GM12874 (cell line): ENCODE data around the gene CCDC186.

Experiments
- TF ChIP-seq, protein P1 (sequence below): IDR thresholded peaks from 2 replicates; pipeline ENCODE4 v1.5.1; 2011; ENCODE audit warnings: low read depth, mild to moderate bottlenecking, control low read depth, low read length, moderate library complexity; ENCODE audit not compliant: insufficient read depth

The CCDC186 gene

DNA sequence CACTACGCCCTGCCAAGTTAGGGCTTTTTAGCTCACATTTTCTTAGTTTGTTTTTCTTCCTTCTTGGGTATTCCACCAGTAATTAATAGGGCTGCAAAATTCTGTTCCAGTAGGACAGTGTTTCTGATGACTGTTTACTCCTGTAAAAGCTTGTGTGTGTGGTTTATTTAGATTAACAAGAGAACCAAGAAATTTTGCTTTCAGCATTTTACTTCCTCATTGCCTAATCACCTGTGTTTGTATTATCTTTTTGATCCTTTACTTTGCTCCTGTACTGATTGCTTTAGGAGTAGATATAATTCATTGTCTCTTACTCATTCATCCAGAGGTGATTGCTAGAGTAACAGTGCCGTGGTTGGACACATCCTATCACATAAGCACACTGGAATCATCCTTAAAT, 32.9 kb upstream of the CCDC186 start:
- TF ChIP-seq, protein P1, sequence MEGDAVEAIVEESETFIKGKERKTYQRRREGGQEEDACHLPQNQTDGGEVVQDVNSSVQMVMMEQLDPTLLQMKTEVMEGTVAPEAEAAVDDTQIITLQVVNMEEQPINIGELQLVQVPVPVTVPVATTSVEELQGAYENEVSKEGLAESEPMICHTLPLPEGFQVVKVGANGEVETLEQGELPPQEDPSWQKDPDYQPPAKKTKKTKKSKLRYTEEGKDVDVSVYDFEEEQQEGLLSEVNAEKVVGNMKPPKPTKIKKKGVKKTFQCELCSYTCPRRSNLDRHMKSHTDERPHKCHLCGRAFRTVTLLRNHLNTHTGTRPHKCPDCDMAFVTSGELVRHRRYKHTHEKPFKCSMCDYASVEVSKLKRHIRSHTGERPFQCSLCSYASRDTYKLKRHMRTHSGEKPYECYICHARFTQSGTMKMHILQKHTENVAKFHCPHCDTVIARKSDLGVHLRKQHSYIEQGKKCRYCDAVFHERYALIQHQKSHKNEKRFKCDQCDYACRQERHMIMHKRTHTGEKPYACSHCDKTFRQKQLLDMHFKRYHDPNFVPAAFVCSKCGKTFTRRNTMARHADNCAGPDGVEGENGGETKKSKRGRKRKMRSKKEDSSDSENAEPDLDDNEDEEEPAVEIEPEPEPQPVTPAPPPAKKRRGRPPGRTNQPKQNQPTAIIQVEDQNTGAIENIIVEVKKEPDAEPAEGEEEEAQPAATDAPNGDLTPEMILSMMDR: no peak

DNA sequence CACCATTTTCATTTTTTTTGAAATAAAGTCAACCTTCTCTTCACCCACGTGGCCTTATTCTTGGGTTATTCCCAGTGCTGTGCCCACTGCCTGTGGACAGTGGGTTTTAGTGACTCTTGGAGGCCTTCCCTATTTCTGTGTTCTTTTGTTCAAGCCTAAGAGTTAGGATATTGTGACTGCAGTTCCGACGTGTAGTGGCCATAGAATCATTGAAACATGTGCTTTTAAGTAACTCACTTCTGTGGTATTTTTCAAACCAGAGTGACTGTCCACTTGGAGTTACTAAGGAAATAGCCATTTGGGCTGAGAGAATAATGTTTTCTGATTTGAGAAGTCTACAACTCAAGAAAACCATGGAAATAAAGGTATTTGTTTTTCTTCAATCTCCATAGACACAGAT, 28.8 kb upstream of the CCDC186 start:
- TF ChIP-seq, protein P1: no peak

DNA sequence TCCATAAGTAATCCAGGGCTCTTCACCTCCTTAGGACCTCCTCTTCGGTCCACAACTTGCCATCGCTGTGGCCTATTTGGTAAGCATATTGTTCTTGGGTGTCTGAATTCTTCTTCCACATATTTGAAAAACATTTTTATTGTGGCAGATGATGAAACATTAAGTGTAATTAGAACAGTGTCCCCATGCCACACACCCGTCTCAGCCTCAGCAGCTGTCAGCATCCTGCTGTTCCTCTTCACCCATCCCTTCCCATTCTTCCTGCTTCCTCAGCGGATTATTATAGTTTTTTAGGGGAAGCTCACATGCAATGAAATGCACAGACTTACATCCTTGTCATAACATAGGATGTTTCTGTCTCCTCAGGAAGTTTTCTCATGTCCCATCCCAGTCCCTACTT, 25.2 kb upstream of the CCDC186 start:
- TF ChIP-seq, protein P1: no peak

DNA sequence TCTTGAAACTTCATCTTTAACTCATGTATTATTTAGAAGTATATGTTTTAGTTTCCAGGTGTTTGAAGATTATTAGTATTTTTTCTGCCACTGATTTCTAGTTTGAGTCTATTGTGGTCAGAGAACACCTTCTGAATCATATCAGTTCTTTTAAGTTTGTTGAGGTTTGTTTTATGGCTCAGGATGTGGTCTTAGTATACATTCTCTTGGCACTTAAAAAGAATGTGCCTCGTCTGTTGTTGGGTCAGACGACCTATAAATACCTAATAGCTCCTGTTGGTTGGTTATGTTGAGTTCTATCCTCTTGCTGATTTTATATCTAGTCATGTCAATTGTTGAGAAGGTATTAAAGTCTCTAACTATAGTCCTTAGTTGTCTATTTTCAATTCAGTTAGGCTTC, 21.1 kb upstream of the CCDC186 start:
- TF ChIP-seq, protein P1: no peak

DNA sequence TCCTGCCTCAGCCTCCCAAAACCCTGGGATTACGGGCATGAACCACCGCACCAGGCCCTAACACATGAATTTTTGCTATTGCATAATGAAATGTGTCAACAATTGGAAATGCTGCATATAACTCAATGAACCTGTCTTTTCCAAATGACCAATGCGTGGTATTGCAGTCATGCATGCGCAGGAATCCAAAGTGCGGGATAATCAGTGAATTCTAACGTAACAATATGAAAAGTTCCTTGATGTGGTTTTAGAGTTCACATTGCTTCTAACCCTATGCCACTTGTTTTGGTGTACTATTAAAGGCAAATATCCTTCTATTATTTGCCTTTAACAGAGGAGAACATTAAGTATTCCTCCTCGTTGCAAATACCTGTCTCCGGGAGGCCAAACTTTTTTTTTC, 15.7 kb upstream of the CCDC186 start:
- TF ChIP-seq, protein P1: no peak

DNA sequence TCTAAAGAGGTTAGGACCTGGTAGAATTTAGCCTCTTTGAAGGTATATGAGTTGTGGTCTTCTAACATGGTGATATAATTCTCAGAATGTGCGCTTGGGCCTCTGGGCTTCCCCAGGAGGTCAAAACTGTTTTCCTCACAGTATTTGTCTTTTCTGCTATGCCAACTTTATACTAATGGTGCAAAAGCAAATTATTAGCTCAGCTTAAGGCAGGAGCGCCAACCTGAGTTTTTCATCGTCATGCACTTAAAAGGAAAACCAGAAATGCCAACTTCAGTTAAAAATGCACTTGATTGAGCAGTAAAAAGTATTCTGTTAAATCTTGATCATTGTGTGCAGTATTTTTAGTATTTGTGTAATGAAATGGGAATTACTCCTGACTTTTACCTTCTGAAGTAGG, 14.9 kb upstream of the CCDC186 start:
- TF ChIP-seq, protein P1: no peak

DNA sequence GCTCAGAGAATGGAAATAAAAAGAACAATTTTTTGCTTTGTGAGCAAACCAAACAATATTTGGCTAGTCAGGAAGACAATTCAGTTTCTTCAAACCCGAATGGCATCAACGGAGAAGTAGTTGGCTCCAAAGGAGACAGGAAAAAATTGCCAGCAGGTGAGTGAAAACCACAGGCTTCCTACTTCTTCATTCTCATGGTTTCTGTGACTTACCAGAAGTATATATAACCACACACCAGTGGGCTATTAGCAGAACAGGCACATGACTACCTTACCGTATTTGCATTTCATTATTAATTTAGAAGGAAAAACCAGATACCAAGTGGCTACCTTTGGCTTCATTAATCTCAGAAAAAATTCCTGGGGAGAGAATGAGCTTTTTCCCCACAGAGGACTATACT, 14.0 kb upstream of the CCDC186 start:
- TF ChIP-seq, protein P1: no peak

DNA sequence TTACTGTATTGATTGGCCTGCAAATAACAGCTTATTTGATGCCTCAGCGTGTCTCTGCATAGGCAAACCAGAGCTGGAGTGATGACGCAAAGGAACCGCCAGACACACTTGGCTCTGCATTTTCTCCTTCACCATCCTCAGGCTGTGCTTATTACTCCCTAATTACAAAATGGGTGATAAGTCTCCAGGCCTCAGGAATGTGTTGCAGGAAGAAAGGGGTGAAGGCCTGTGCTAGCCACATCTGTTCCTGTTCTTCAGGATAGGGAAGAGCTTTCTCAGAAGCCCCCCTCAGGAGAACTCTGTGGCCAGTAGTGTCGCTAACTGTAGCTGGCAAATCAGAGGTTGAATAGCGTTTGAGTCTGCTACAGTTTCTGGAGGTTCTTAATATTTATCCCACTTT, 10.3 kb upstream of the CCDC186 start:
- TF ChIP-seq, protein P1: no peak
